Peyer's patch (tissue), 4 donors: Measurements from ENCODE around the gene MEGF9.

ENCODE experiments used
- CTCF ChIP-seq, 6 experiments: fragments of 450-650 bp in 4 of 6; fragments of 200-600 bp in 2 of 6; sonication (generic) in 1 of 6; IDR thresholded peaks; one replicate each; pipeline ENCODE4 v1.5.1; 2017 to 2019; ENCODE audit warnings: antibody characterized with exemption in 6 of 6, mild to moderate bottlenecking in 3 of 6, moderate library complexity in 1 of 6
- POLR2A ChIP-seq, 2 donors: fragments of 450-650 bp; IDR thresholded peaks; one replicate each; pipeline ENCODE4 v1.5.1; 2017; ENCODE audit warnings: antibody characterized with exemption in 2 of 2, mild to moderate bottlenecking in 2 of 2, moderate library complexity in 2 of 2

- TF ChIP-seq CTCF (IDR thresholded peaks at IDR 0.05) (no peak), POLR2A (IDR thresholded peaks at IDR 0.05) (no peak)
These were observed 13.0 kb downstream of the MEGF9 start for GRCh38 chr9:120701248-120701647.
